ENCODE measurements around the gene FTO.

DNA sequence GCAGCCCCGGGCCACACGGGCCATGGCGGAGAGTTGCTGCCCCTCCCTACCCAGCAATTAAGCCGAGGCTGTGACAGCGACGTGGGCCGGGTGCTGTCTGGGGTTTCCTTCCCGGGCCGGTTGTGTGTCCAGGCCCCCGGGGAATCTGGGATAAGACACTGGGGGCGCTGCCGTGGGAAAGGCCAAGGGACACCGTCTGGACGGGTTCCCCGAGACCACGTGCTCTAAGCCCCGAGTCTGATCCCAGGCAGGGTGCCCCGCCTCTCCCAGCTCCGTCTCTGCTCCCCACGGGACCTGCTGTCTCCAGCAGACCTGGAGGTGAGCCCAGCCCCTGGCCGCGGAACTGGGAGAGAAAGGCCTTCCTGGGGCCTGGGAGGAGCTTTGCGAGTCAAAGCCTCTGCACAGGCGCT is 490.4 kb downstream of the FTO start:
- TF ChIP-seq TEAD1 (CRISPR knock-in tag; IDR thresholded peaks at IDR 0.05) (no peak), ELF4 (CRISPR knock-in tag; IDR thresholded peaks at IDR 0.05; ENCODE audit: low read depth) (no peak)
